SU-DHL-6 (cell line): ENCODE measurements around the gene PDE4B.

Source experiments
- H2AFZ ChIP-seq: fragments of 200-600 bp; sonication (generic); 2 replicates; pipeline ENCODE4 v1.6.1; 2014; ENCODE audit warnings: low read depth, mild to moderate bottlenecking, moderate library complexity, mixed read lengths, antibody characterized with exemption, low read length; ENCODE audit not compliant: severe bottlenecking
- H3F3A ChIP-seq: fragments of 200-600 bp; shearing (Covaris generic); 2 replicates; pipeline ENCODE4 v1.6.0; 2016; ENCODE audit warnings: antibody characterized with exemption, mild to moderate bottlenecking; ENCODE audit not compliant: insufficient read depth
- H3K27ac ChIP-seq: fragments of 200-600 bp; sonication (generic); 2 replicates; pipeline ENCODE4 v1.5.1; 2016; ENCODE audit warnings: low read depth, mild to moderate bottlenecking, low read length, moderate library complexity, mixed read lengths
- H3K27me3 ChIP-seq: fragments of 200-600 bp; sonication (generic), shearing (Covaris generic); 2 replicates; pipeline ENCODE4 v1.6.0; 2014; ENCODE audit warnings: mild to moderate bottlenecking, low read length
- H3K36me3 ChIP-seq: fragments of 200-600 bp; sonication (generic); 2 replicates; pipeline ENCODE4 v1.6.1; 2014; ENCODE audit warnings: mild to moderate bottlenecking, low read length, mixed read lengths
- H3K4me2 ChIP-seq: fragments of 300-600, 200-600 bp; shearing (Covaris generic), sonication (generic); 2 replicates; pipeline ENCODE4 v1.6.0; 2014; ENCODE audit warnings: low read length, low read depth, mild to moderate bottlenecking; ENCODE audit not compliant: poor library complexity, severe bottlenecking
- H3K4me3 ChIP-seq: fragments of 200-600 bp; sonication (generic); 2 replicates; pipeline ENCODE4 v1.5.1; 2014; ENCODE audit warnings: antibody characterized with exemption, low read length, mild to moderate bottlenecking, mixed read lengths; ENCODE audit not compliant: insufficient read depth, poor library complexity, severe bottlenecking
- H3K79me2 ChIP-seq: fragments of 200-600 bp; sonication (generic); 2 replicates; pipeline ENCODE4 v1.6.1; 2014; ENCODE audit warnings: mild to moderate bottlenecking, low read length, moderate library complexity; ENCODE audit not compliant: insufficient read depth
- H3K9ac ChIP-seq: fragments of 200-600 bp; sonication (generic); 2 replicates; pipeline ENCODE4 v1.7.0; 2014; ENCODE audit warnings: mild to moderate bottlenecking, low read length
- H3K9me2 ChIP-seq: fragments of 200-600 bp; sonication (generic); replicated peaks from 2 replicates; pipeline ENCODE4 v1.6.1; 2014; ENCODE audit warnings: low read length; ENCODE audit not compliant: insufficient read depth
- H3K9me3 ChIP-seq: fragments of 200-600 bp; sonication (generic); 2 replicates; pipeline ENCODE4 v1.6.1; 2014; ENCODE audit warnings: low read length, mixed read lengths; ENCODE audit not compliant: insufficient read depth
- H4K20me1 ChIP-seq: fragments of 200-600 bp; sonication (generic); 2 replicates; pipeline ENCODE4 v1.6.1; 2014; ENCODE audit warnings: low read depth, mild to moderate bottlenecking, antibody characterized with exemption, low read length, moderate library complexity, mixed read lengths
- EZH2phosphoT487 ChIP-seq: fragments of 200-600 bp; sonication (generic), shearing (Covaris generic); conservative IDR thresholded peaks from 2 replicates; pipeline ENCODE4 v1.6.1; 2018; ENCODE audit warnings: mild to moderate bottlenecking, antibody characterized with exemption, low read length, moderate library complexity, mixed read lengths
- TF ChIP-seq, protein P1 (sequence below): fragments of 200-600 bp; sonication (generic); IDR thresholded peaks from one replicate; pipeline ENCODE4 v1.5.1; 2017; ENCODE audit warnings: antibody characterized with exemption, mild to moderate bottlenecking, low read length, moderate library complexity; ENCODE audit not compliant: insufficient read depth, poor library complexity, severe bottlenecking

Gene PDE4B

DNA sequence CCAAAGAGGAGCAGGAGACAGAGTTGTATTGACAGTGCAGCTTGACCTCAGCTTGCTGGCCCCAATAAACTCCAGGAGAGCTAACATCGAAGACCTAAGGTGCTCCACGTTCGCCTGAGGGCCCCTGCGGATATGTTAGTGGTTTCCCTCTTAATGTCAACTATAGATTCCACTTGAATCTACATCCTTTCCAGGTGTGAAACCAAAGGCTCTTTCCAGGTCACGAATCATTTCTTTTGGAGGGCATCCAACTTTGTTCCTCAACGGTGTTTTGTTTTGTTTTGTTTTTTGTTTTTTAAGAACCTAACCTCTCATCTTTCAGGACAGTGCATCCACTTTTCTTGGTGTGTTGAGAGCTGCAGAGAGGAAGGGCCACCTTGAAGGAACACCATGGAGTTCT lies 473.7 kb downstream of the PDE4B start:
- H3K9me3 ChIP-seq: no peaks in the 10 kb centered on the region
- H4K20me1 ChIP-seq: no peaks in the 10 kb centered on the region
- H3K4me2 ChIP-seq: no peak overlapping the region
- no peak overlapping the region for H2AFZ ChIP-seq
- H3K9me2 ChIP-seq: no peaks in the 10 kb centered on the region
- no peaks in the 10 kb centered on the region for H3K36me3 ChIP-seq
- no peaks in the 10 kb centered on the region for H3K79me2 ChIP-seq
- H3K4me3 ChIP-seq: no peak overlapping the region
- H3K27ac ChIP-seq: no peak overlapping the region
- TF ChIP-seq, protein P1, sequence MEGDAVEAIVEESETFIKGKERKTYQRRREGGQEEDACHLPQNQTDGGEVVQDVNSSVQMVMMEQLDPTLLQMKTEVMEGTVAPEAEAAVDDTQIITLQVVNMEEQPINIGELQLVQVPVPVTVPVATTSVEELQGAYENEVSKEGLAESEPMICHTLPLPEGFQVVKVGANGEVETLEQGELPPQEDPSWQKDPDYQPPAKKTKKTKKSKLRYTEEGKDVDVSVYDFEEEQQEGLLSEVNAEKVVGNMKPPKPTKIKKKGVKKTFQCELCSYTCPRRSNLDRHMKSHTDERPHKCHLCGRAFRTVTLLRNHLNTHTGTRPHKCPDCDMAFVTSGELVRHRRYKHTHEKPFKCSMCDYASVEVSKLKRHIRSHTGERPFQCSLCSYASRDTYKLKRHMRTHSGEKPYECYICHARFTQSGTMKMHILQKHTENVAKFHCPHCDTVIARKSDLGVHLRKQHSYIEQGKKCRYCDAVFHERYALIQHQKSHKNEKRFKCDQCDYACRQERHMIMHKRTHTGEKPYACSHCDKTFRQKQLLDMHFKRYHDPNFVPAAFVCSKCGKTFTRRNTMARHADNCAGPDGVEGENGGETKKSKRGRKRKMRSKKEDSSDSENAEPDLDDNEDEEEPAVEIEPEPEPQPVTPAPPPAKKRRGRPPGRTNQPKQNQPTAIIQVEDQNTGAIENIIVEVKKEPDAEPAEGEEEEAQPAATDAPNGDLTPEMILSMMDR: no peak
- TF ChIP-seq EZH2phosphoT487: no peak
- H3K27me3 ChIP-seq: no peaks in the 10 kb centered on the region
- no peak overlapping the region for H3K9ac ChIP-seq
- H3F3A ChIP-seq: no peaks in the 10 kb centered on the region

- Histone ChIP-seq H3K79me2 (no peaks in the 10 kb centered on the region), H3K4me2 (no peak overlapping the region), H3K27me3 (no peaks in the 10 kb centered on the region), H3F3A (no peaks in the 10 kb centered on the region), H4K20me1 (no peaks in the 10 kb centered on the region), H3K4me3 (no peak overlapping the region), H2AFZ (no peak overlapping the region), H3K9ac (no peak overlapping the region), H3K36me3 (no peaks in the 10 kb centered on the region), H3K9me2 (no peaks in the 10 kb centered on the region), H3K27ac (no peak overlapping the region), H3K9me3 (no peaks in the 10 kb centered on the region)
- TF ChIP-seq, protein P1: no peak
- no peak for TF ChIP-seq EZH2phosphoT487
Observed at GRCh38 chr1:66266756-66267155, 474.1 kb downstream of the PDE4B start.

DNA sequence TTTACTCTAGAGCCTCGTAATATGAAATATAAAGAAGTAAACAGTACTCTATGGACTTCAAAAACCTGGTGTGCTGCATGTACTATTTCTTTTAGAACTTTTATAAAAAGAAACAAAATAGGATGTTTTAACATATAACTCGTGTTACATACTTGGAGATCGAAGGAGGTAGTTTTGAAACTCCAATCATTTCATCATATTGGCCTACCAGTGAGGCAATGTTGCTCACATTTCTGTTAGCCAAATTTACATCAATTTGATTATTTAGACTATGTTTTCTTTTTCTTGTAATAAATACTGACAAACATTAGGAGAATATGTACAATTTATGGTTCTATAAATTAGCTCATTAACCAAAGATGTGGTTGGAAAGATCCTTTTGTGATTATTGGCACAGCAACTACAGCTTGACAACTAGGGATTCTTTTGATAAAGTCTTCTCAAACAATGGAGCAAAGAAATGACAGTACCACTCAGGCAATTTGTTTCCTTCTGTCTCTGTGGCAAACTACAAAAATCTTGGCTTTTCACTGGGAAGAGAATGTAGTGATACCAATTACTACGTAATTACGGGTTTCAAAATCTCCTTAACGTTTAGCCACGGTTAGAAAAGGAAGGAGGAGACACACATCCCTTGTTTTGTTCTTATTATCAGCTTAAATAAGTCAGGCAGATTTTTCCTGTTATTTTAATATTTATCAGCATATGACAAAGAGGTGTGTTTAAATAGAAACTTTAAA lies 474.7 kb downstream of the PDE4B start:
- no peak overlapping the region for H3K4me2 ChIP-seq
- no peaks in the 10 kb centered on the region for H3K79me2 ChIP-seq
- no peaks in the 10 kb centered on the region for H3K9me2 ChIP-seq
- no peaks in the 10 kb centered on the region for H3K36me3 ChIP-seq
- H3K9me3 ChIP-seq: no peaks in the 10 kb centered on the region
- no peaks in the 10 kb centered on the region for H3K27me3 ChIP-seq
- H3K4me3 ChIP-seq: no peak overlapping the region
- H3K9ac ChIP-seq: no peak overlapping the region
- no peak overlapping the region for H2AFZ ChIP-seq
- no peak for TF ChIP-seq EZH2phosphoT487
- TF ChIP-seq, protein P1: no peak
- H4K20me1 ChIP-seq: no peaks in the 10 kb centered on the region
- no peak overlapping the region for H3K27ac ChIP-seq
- no peaks in the 10 kb centered on the region for H3F3A ChIP-seq
